Endometrial microvascular endothelial cells (primary cell): ENCODE measurements around the gene ANKRD13C. TPM values are rescaled to one million over a fixed set of nuclear protein-coding genes. Genes with fewer than 3 reads are reported as not detected.
"Not testable (repeated sequence)": the region's sequence is repeated elsewhere in the genome, so short reads cannot be mapped to it uniquely, and the experiment has no call there.

Experiments
- in situ Hi-C: cut with HindIII; loops from 2 replicates; pipeline ENCODE4 v1.10.0; 2017; ENCODE audit warnings: low sequenced_read_pairs, low pct_unique_long_range_greater_than_20kb; ENCODE audit errors: inconsistent ontology term
- total RNA-seq: library from RNA; depleted of rRNA; stranded (reverse); fragments of >200 nt; gene quantifications from one replicate; pipeline ENCODE4 v1.2.3, GENCODE V29; 2015; ENCODE audit errors: inconsistent ontology term

ANKRD13C gene
- total RNA-seq, result 20.3 TPM

- in situ Hi-C loops, result no loop called here
Measured at GRCh38 chr1:70354332-70355110, at the start of gene ANKRD13C. Gene ANKRD13C (minus strand): TSS chr1:70354722. CDS start chr1:70354408, 314 bp downstream.

GRCh38 chr1:70403759-70404158 is 49.2 kb upstream of the ANKRD13C start:
- in situ Hi-C loops, result no loop called here

- in situ Hi-C loops, result no loop called here
Measured at GRCh38 chr1:70401974-70402373, 47.5 kb upstream of the ANKRD13C start.

- in situ Hi-C loops, result no loop called here
Measured at GRCh38 chr1:70400335-70400734, 45.8 kb upstream of the ANKRD13C start.

GRCh38 chr1:70397013-70397412 is 42.5 kb upstream of the ANKRD13C start:
- in situ Hi-C loops, result no loop called here

- in situ Hi-C loops, result no loop called here
Measured at GRCh38 chr1:70396607-70397006, 42.1 kb upstream of the ANKRD13C start.

- in situ Hi-C loops, result no loop called here
Measured at GRCh38 chr1:70392626-70393025, 38.1 kb upstream of the ANKRD13C start.

GRCh38 chr1:70387507-70387906 is 33.0 kb upstream of the ANKRD13C start:
- in situ Hi-C loops, result no loop called here

- in situ Hi-C loops, result no loop called here
Measured at GRCh38 chr1:70386121-70386520, 31.6 kb upstream of the ANKRD13C start.

- in situ Hi-C loops, result no loop called here
Measured at GRCh38 chr1:70385477-70385876, 31.0 kb upstream of the ANKRD13C start.

- in situ Hi-C loops, result no loop called here
Measured at GRCh38 chr1:70384542-70384941, 30.0 kb upstream of the ANKRD13C start.

GRCh38 chr1:70383483-70383882 is 29.0 kb upstream of the ANKRD13C start:
- in situ Hi-C loops, result no loop called here

- in situ Hi-C loops, result no loop called here
Measured at GRCh38 chr1:70382682-70383081, 28.2 kb upstream of the ANKRD13C start.

GRCh38 chr1:70376196-70376595 is 21.7 kb upstream of the ANKRD13C start:
- in situ Hi-C loops, result no loop called here

GRCh38 chr1:70373580-70373979 is 19.1 kb upstream of the ANKRD13C start:
- in situ Hi-C loops, result not testable (repeated sequence)

- in situ Hi-C loops, result no loop called here
Measured at GRCh38 chr1:70372426-70372825, 17.9 kb upstream of the ANKRD13C start.

GRCh38 chr1:70371586-70371985 is 17.1 kb upstream of the ANKRD13C start:
- in situ Hi-C loops, result not testable (repeated sequence)

GRCh38 chr1:70367397-70367796 is 12.9 kb upstream of the ANKRD13C start:
- in situ Hi-C loops, result not testable (repeated sequence)

- in situ Hi-C loops, result not testable (repeated sequence)
Measured at GRCh38 chr1:70366997-70367396, 12.5 kb upstream of the ANKRD13C start.

- in situ Hi-C loops, result not testable (repeated sequence)
Measured at GRCh38 chr1:70366425-70366952, 12.0 kb upstream of the ANKRD13C start.

- in situ Hi-C loops, result no loop called here
Measured at GRCh38 chr1:70364439-70364838, 9.9 kb upstream of the ANKRD13C start.
